ENCODE results near the gene NFYC. TPM values are rescaled to one million over a fixed set of nuclear protein-coding genes. Genes with fewer than 3 reads are reported as not detected.

NFYC gene
- total RNA-seq, 1 donor from 2014 or later = 51.1 TPM

- no peak overlapping the region for H3K9ac ChIP-seq (ENCODE audit: low read length)
- H3K4me1 ChIP-seq (ENCODE audit: insufficient read depth, low read length) = no peaks in the 10 kb centered on the region
- H3K27ac ChIP-seq (ENCODE audit: low read depth, low read length) = no peak overlapping the region
- H4K20me1 ChIP-seq (ENCODE audit: insufficient read depth, low read length) = no peaks in the 10 kb centered on the region
- H3K27me3 ChIP-seq (ENCODE audit: insufficient read depth, low read length) = peaks cover 34% of the 10 kb centered on the region
- TF ChIP-seq CTCF (IDR thresholded peaks at IDR 0.05; ENCODE audit: insufficient read depth, low read depth, low read length) (no peak), EZH2 (IDR thresholded peaks at IDR 0.05; ENCODE audit: insufficient read depth, low read length) (no peak)
- no peaks in the 10 kb centered on the region for H3K36me3 ChIP-seq (ENCODE audit: insufficient read depth, low read length)
- no peaks in the 10 kb centered on the region for H3K9me3 ChIP-seq (ENCODE audit: insufficient read depth, low read depth, low read length)
- Mint-ChIP-seq H3K27me3 (ENCODE audit: low read depth, unreplicated experiment) (peaks cover 21% of the 10 kb centered on the region), H3K27ac (ENCODE audit: unreplicated experiment) (no peak overlapping the region), H3K9me3 (ENCODE audit: unreplicated experiment) (no peaks in the 10 kb centered on the region), H3K36me3 (ENCODE audit: low read depth, unreplicated experiment) (no peaks in the 10 kb centered on the region), H3K4me3 (ENCODE audit: unreplicated experiment) (no peak overlapping the region), H3K4me1 (ENCODE audit: low read depth, unreplicated experiment) (peaks cover 6% of the 10 kb centered on the region)
- no peak for DNase-seq (ENCODE audit: low read depth)
- H3K4me2 ChIP-seq (ENCODE audit: low read length) = no peak overlapping the region
- H3K4me3 ChIP-seq (ENCODE audit: insufficient read depth, low read depth, low read length) = no peak overlapping the region
- no peaks in the 10 kb centered on the region for H3K79me2 ChIP-seq (ENCODE audit: insufficient read depth, low read length)
- FAIRE-seq = no peak
- H2AFZ ChIP-seq (ENCODE audit: low read depth, low read length) = no peak overlapping the region
Measured at GRCh38 chr1:40653851-40654537, 37.5 kb upstream of the NFYC start.

GRCh38 chr1:40657046-40657445 lies 34.5 kb upstream of the NFYC start:
- Histone ChIP-seq H3K4me1 (ENCODE audit: insufficient read depth, low read length) (no peaks in the 10 kb centered on the region), H3K36me3 (ENCODE audit: insufficient read depth, low read length) (no peaks in the 10 kb centered on the region), H3K4me2 (ENCODE audit: low read length) (no peak overlapping the region), H3K27me3 (ENCODE audit: insufficient read depth, low read length) (peaks cover 39% of the 10 kb centered on the region), H3K4me3 (ENCODE audit: insufficient read depth, low read depth, low read length) (no peak overlapping the region), H3K9me3 (ENCODE audit: insufficient read depth, low read depth, low read length) (no peaks in the 10 kb centered on the region), H3K9ac (ENCODE audit: low read length) (no peak overlapping the region), H2AFZ (ENCODE audit: low read depth, low read length) (no peak overlapping the region), H4K20me1 (ENCODE audit: insufficient read depth, low read length) (no peaks in the 10 kb centered on the region), H3K79me2 (ENCODE audit: insufficient read depth, low read length) (no peaks in the 10 kb centered on the region), H3K27ac (ENCODE audit: low read depth, low read length) (no peak overlapping the region)
- H3K27ac Mint-ChIP-seq (ENCODE audit: unreplicated experiment) = no peak overlapping the region
- no peaks in the 10 kb centered on the region for H3K4me1 Mint-ChIP-seq (ENCODE audit: low read depth, unreplicated experiment)
- H3K9me3 Mint-ChIP-seq (ENCODE audit: unreplicated experiment) = no peaks in the 10 kb centered on the region
- DNase-seq (ENCODE audit: low read depth) = no peak
- TF ChIP-seq EZH2 (IDR thresholded peaks at IDR 0.05; ENCODE audit: insufficient read depth, low read length) (no peak), CTCF (IDR thresholded peaks at IDR 0.05; ENCODE audit: insufficient read depth, low read depth, low read length) (no peak)
- H3K36me3 Mint-ChIP-seq (ENCODE audit: low read depth, unreplicated experiment) = no peaks in the 10 kb centered on the region
- peaks cover 27% of the 10 kb centered on the region for H3K27me3 Mint-ChIP-seq (ENCODE audit: low read depth, unreplicated experiment)
- no peak for FAIRE-seq
- H3K4me3 Mint-ChIP-seq (ENCODE audit: unreplicated experiment) = no peak overlapping the region

Measured in astrocyte (in vitro differentiated cells and primary cell).